KMS-11 (cell line): ENCODE data around the gene GRM2.
"Not testable (repeated sequence)": the region's sequence is repeated elsewhere in the genome, so short reads cannot be mapped to it uniquely, and the experiment has no call there.

Source experiments
- H2AFZ ChIP-seq: fragments of 200-600 bp; sonication (generic); 2 replicates; pipeline ENCODE4 v1.6.1; 2016; ENCODE audit warnings: antibody characterized with exemption, mixed run types, low read depth
- H3K27ac ChIP-seq: fragments of 200-600 bp; sonication (generic); 2 replicates; pipeline ENCODE4 v1.6.1; 2016; ENCODE audit warnings: mild to moderate bottlenecking, mixed run types
- H3K27me3 ChIP-seq: fragments of 200-600 bp; sonication (generic); 2 replicates; pipeline ENCODE4 v1.6.1; 2017; ENCODE audit warnings: mild to moderate bottlenecking, low read depth, mixed run types, moderate library complexity; ENCODE audit not compliant: insufficient read depth
- H3K36me3 ChIP-seq: fragments of 200-600 bp; sonication (generic); 2 replicates; pipeline ENCODE4 v1.6.1; 2017; ENCODE audit warnings: mild to moderate bottlenecking, mixed run types; ENCODE audit not compliant: insufficient read depth
- H3K4me1 ChIP-seq: fragments of 200-600 bp; sonication (generic); 2 replicates; pipeline ENCODE4 v1.6.1; 2016; ENCODE audit warnings: mild to moderate bottlenecking, low read depth, mixed run types; ENCODE audit not compliant: poor library complexity, severe bottlenecking
- H3K4me2 ChIP-seq: fragments of 200-600 bp; sonication (generic); 2 replicates; pipeline ENCODE4 v1.7.0; 2016; ENCODE audit warnings: mild to moderate bottlenecking, mixed run types
- H3K4me3 ChIP-seq: fragments of 200-600 bp; sonication (generic); IDR thresholded peaks from 2 replicates; pipeline ENCODE4 v1.6.1; 2017; ENCODE audit warnings: low read depth, low read length, mixed read lengths; ENCODE audit not compliant: insufficient read depth
- H3K79me2 ChIP-seq: fragments of 200-600 bp; sonication (generic); 2 replicates; pipeline ENCODE4 v1.6.1; 2016; ENCODE audit warnings: low read depth, mixed run types; ENCODE audit not compliant: insufficient read depth
- H3K9ac ChIP-seq: fragments of 200-600 bp; sonication (generic); 2 replicates; pipeline ENCODE4 v1.6.1; 2016; ENCODE audit warnings: mild to moderate bottlenecking, mixed run types
- H4K20me1 ChIP-seq: fragments of 200-600 bp; sonication (generic); 2 replicates; pipeline ENCODE4 v1.6.1; 2016; ENCODE audit warnings: mild to moderate bottlenecking, mixed run types; ENCODE audit not compliant: insufficient read depth
- CTCF ChIP-seq: fragments of 200-600 bp; sonication (generic); conservative IDR thresholded peaks from 2 replicates; pipeline ENCODE4 v1.6.1; 2017; ENCODE audit warnings: low read depth, mild to moderate bottlenecking, antibody characterized with exemption, low read length, moderate library complexity, mixed read lengths

Gene GRM2

DNA sequence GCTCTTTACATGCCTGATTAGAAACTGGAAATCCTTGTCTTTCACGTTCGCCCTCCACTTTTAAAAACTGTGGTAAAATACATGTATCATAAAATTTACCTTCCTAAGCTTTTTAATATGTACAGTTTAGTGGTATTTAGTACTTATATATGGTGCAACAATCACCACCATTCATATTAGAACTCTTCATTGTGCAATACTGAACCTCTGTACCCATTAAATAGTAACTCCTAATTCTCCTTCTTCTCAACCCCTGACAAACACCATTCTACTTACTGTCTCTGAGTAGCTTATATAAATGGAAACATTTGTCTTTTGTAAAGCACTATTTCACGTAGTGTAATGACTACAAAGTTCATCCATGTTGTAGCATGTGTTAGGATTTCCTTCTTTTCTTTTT lies 28.2 kb downstream of the GRM2 start:
- peak overlapping the region; percentile 75 for H3K4me2 ChIP-seq

GRCh38 chr3:51735950-51736349 lies 29.1 kb downstream of the GRM2 start:
- H3K4me2 ChIP-seq, result no peak overlapping the region
- no peak for TF ChIP-seq CTCF

More for the DNA sequence above, 28.2 kb downstream of the GRM2 start:
- peak overlapping the region; percentile 35; the same call in 1 of the 2 replicates for H3K9ac ChIP-seq
- H3K27me3 ChIP-seq, result no peaks in the 10 kb centered on the region
- H3K36me3 ChIP-seq, result no peaks in the 10 kb centered on the region
- no peaks in the 10 kb centered on the region for H3K79me2 ChIP-seq
- H3K4me1 ChIP-seq, result peaks cover 35% of the 10 kb centered on the region
- peak overlapping the region; percentile 76 for H3K27ac ChIP-seq
- no peak overlapping the region for H3K4me3 ChIP-seq
- TF ChIP-seq CTCF, result no peak
- peak overlapping the region; percentile 58; the same call in 1 of the 2 replicates for H2AFZ ChIP-seq
- no peaks in the 10 kb centered on the region for H4K20me1 ChIP-seq

GRCh38 chr3:51739110-51739509 lies 32.2 kb downstream of the GRM2 start:
- no peak for TF ChIP-seq CTCF
- no peak overlapping the region for H3K27ac ChIP-seq
- H2AFZ ChIP-seq, result no peak overlapping the region
- H3K4me1 ChIP-seq, result peaks cover 20% of the 10 kb centered on the region
- H3K9ac ChIP-seq, result no peak overlapping the region
- no peaks in the 10 kb centered on the region for H3K36me3 ChIP-seq
- no peaks in the 10 kb centered on the region for H4K20me1 ChIP-seq
- H3K27me3 ChIP-seq, result no peaks in the 10 kb centered on the region
- no peak overlapping the region for H3K4me2 ChIP-seq
- H3K4me3 ChIP-seq, result no peak overlapping the region
- H3K79me2 ChIP-seq, result no peaks in the 10 kb centered on the region

More at GRCh38 chr3:51735950-51736349, 29.1 kb downstream of the GRM2 start:
- Histone ChIP-seq H3K27me3 (no peaks in the 10 kb centered on the region), H3K27ac (no peak overlapping the region), H3K9ac (no peak overlapping the region), H3K79me2 (no peaks in the 10 kb centered on the region), H3K36me3 (no peaks in the 10 kb centered on the region), H2AFZ (no peak overlapping the region), H4K20me1 (no peaks in the 10 kb centered on the region), H3K4me3 (no peak overlapping the region), H3K4me1 (peaks cover 31% of the 10 kb centered on the region)

GRCh38 chr3:51742320-51742719 lies 35.5 kb downstream of the GRM2 start:
- not testable (repeated sequence) for H3K4me3 ChIP-seq

GRCh38 chr3:51742978-51743377 lies 36.1 kb downstream of the GRM2 start:
- H3K4me3 ChIP-seq, H3K36me3 ChIP-seq, H3K4me1 ChIP-seq, H3K27me3 ChIP-seq, H3K27ac ChIP-seq, H4K20me1 ChIP-seq, H3K4me2 ChIP-seq, H3K79me2 ChIP-seq, H3K9ac ChIP-seq, H2AFZ ChIP-seq: not testable (repeated sequence)

More at GRCh38 chr3:51742320-51742719, 35.5 kb downstream of the GRM2 start:
- not testable (repeated sequence) for H3K4me1 ChIP-seq, H4K20me1 ChIP-seq, H3K4me2 ChIP-seq, H3K36me3 ChIP-seq, H3K27me3 ChIP-seq, H3K27ac ChIP-seq, H2AFZ ChIP-seq, H3K9ac ChIP-seq, H3K79me2 ChIP-seq
